T1000 (cell line): Measurements from ENCODE around the gene PDIA2.
"Not testable (repeated sequence)": the region's sequence is repeated elsewhere in the genome, so short reads cannot be mapped to it uniquely, and the experiment has no call there.

Experiments
- DNase-seq: peaks from one replicate; lab custom pipeline; 2025; ENCODE audit warnings: mixed read lengths; lab: John Stamatoyannopoulos, UW

PDIA2 gene

GRCh38 chr16:301950-302349 lies 19.0 kb downstream of the PDIA2 start:
- DNase-seq = no peak

- no peak for DNase-seq
Observed at GRCh38 chr16:303760-304505, 21.0 kb downstream of the PDIA2 start.

- no peak for DNase-seq
Observed at GRCh38 chr16:305916-306626, 23.1 kb downstream of the PDIA2 start.

GRCh38 chr16:306911-307370 lies 24.0 kb downstream of the PDIA2 start:
- no peak for DNase-seq

- no peak for DNase-seq
Observed at GRCh38 chr16:307691-308312, 24.8 kb downstream of the PDIA2 start.

GRCh38 chr16:309476-309875 lies 26.5 kb downstream of the PDIA2 start:
- DNase-seq = no peak

- DNase-seq = no peak
Observed at GRCh38 chr16:311725-312124, 28.8 kb downstream of the PDIA2 start.

GRCh38 chr16:314351-314750 lies 31.4 kb downstream of the PDIA2 start:
- DNase-seq = no peak

GRCh38 chr16:314795-315299 lies 31.9 kb downstream of the PDIA2 start:
- DNase-seq = no peak

GRCh38 chr16:316741-317464 lies 33.9 kb downstream of the PDIA2 start:
- no peak for DNase-seq

GRCh38 chr16:317583-317982 lies 34.6 kb downstream of the PDIA2 start:
- no peak for DNase-seq

GRCh38 chr16:318628-319027 lies 35.7 kb downstream of the PDIA2 start:
- no peak for DNase-seq

- DNase-seq = no peak
Observed at GRCh38 chr16:320206-320605, 37.2 kb downstream of the PDIA2 start.

GRCh38 chr16:321532-321931 lies 38.6 kb downstream of the PDIA2 start:
- DNase-seq = no peak

GRCh38 chr16:322476-323143 lies 39.6 kb downstream of the PDIA2 start:
- DNase-seq = no peak

GRCh38 chr16:324201-324450 lies 41.2 kb downstream of the PDIA2 start:
- no peak for DNase-seq

GRCh38 chr16:324451-325334 lies 41.7 kb downstream of the PDIA2 start:
- DNase-seq = no peak

- no peak for DNase-seq
Observed at GRCh38 chr16:325375-326145, 42.6 kb downstream of the PDIA2 start.

- no peak for DNase-seq
Observed at GRCh38 chr16:330741-331140, 47.8 kb downstream of the PDIA2 start.

- DNase-seq = not testable (repeated sequence)
Observed at GRCh38 chr16:331181-331814, 48.3 kb downstream of the PDIA2 start.
